K562 (cell line): ENCODE data around the gene FNBP1.
"Not testable (repeated sequence)": the region's sequence is repeated elsewhere in the genome, so short reads cannot be mapped to it uniquely, and the experiment has no call there.

Source experiments
- EHMT2 ChIP-seq: fragments of 450-650 bp; IDR thresholded peaks from 2 replicates; pipeline ENCODE4 v1.6.1; 2018; ENCODE audit warnings: antibody characterized with exemption
- KDM1A ChIP-seq, 2 experiments: fragments of 450-650 bp; IDR thresholded peaks; 2 replicates each; pipeline ENCODE4 v1.6.1; 2016; ENCODE audit warnings: mild to moderate bottlenecking in 2 of 2
- POLR2A ChIP-seq: fragments of 450-650 bp; conservative IDR thresholded peaks from 2 replicates; pipeline ENCODE4 v1.6.1; 2016
- POLR2H ChIP-seq: IDR thresholded peaks from 2 replicates; pipeline ENCODE4 v1.6.1; 2016; ENCODE audit warnings: missing genetic modification characterization, low read depth, mild to moderate bottlenecking, control low read depth, missing compliant biosample characterization, moderate library complexity
- STAG1 ChIP-seq: sonication (generic); formaldehyde crosslinking; IDR thresholded peaks from 2 replicates; pipeline ENCODE4 v1.5.0; 2020; ENCODE audit warnings: missing genetic modification reagents, borderline replicate concordance
- ZC3H4 ChIP-seq: sonication (generic); formaldehyde crosslinking; IDR thresholded peaks from 2 replicates; pipeline ENCODE4 v1.9.0; 2021; ENCODE audit warnings: missing genetic modification reagents, borderline replicate concordance
- ZNF354B ChIP-seq: fragments of 250-450 bp; sonication (Bioruptor Pico); IDR thresholded peaks from 2 replicates; pipeline ENCODE4 v1.4.0; 2020
- TF ChIP-seq, protein P1 (sequence below): fragments of 450-650 bp; formaldehyde crosslinking; IDR thresholded peaks from 2 replicates; pipeline ENCODE4 v1.4.0; 2020; ENCODE audit warnings: mild to moderate bottlenecking, moderate library complexity
- TF ChIP-seq, protein P2 (sequence below): sonication (generic); formaldehyde crosslinking; IDR thresholded peaks from 2 replicates; pipeline ENCODE4 v1.8.1; 2023; ENCODE audit warnings: mild to moderate bottlenecking, missing genetic modification reagents
- TF ChIP-seq, protein P3 (sequence below): sonication (generic); formaldehyde crosslinking; IDR thresholded peaks from 2 replicates; pipeline ENCODE4 v1.8.1; 2023; ENCODE audit warnings: mild to moderate bottlenecking, missing genetic modification reagents
- TF ChIP-seq, protein P4 (sequence below), 3 experiments: IDR thresholded peaks in 2 of 3; conservative IDR thresholded peaks in 1 of 3; 2 replicates each; pipeline ENCODE4 v1.5.1; 2011 to 2012; ENCODE audit warnings: low read length in 3 of 3, mild to moderate bottlenecking in 3 of 3, control low read depth in 2 of 3, improper control_type of control experiment in 1 of 3, inconsistent platforms in 1 of 3, low read depth in 1 of 3, mixed read lengths in 1 of 3, moderate library complexity in 1 of 3; ENCODE audit not compliant: insufficient read depth in 2 of 3

DNA sequence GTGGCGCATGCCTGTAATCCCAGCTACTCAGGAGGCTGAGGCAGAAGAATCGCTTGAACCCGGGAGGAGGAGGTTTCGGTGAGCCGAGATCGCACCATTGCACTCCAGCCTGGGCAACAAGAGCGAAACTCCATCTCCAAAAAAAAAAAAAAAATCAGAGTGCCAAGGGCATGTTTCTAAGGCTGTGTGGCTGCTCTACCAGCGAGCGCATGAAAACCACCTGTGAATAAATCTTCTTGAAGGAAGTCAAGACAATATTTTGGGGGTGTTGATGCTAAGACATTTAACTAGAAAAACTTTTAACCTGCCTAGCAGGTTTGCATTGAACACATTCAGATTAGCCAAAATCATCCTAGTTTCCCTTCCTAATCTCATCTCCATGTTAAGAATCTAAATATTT lies 62.8 kb downstream of the FNBP1 start:
- TF ChIP-seq, protein P1, sequence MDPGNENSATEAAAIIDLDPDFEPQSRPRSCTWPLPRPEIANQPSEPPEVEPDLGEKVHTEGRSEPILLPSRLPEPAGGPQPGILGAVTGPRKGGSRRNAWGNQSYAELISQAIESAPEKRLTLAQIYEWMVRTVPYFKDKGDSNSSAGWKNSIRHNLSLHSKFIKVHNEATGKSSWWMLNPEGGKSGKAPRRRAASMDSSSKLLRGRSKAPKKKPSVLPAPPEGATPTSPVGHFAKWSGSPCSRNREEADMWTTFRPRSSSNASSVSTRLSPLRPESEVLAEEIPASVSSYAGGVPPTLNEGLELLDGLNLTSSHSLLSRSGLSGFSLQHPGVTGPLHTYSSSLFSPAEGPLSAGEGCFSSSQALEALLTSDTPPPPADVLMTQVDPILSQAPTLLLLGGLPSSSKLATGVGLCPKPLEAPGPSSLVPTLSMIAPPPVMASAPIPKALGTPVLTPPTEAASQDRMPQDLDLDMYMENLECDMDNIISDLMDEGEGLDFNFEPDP (CRISPR knock-in tag): not testable (repeated sequence)
- not testable (repeated sequence) for TF ChIP-seq ZC3H4 (CRISPR knock-in tag); ZNF354B; KDM1A (IDR thresholded peaks at IDR 0.05); STAG1; EHMT2; POLR2A; POLR2H (tag)
- TF ChIP-seq, protein P2, sequence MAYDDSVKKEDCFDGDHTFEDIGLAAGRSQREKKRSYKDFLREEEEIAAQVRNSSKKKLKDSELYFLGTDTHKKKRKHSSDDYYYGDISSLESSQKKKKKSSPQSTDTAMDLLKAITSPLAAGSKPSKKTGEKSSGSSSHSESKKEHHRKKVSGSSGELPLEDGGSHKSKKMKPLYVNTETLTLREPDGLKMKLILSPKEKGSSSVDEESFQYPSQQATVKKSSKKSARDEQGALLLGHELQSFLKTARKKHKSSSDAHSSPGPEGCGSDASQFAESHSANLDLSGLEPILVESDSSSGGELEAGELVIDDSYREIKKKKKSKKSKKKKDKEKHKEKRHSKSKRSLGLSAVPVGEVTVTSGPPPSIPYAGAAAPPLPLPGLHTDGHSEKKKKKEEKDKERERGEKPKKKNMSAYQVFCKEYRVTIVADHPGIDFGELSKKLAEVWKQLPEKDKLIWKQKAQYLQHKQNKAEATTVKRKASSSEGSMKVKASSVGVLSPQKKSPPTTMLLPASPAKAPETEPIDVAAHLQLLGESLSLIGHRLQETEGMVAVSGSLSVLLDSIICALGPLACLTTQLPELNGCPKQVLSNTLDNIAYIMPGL (CRISPR knock-in tag): not testable (repeated sequence)
- TF ChIP-seq, protein P3, sequence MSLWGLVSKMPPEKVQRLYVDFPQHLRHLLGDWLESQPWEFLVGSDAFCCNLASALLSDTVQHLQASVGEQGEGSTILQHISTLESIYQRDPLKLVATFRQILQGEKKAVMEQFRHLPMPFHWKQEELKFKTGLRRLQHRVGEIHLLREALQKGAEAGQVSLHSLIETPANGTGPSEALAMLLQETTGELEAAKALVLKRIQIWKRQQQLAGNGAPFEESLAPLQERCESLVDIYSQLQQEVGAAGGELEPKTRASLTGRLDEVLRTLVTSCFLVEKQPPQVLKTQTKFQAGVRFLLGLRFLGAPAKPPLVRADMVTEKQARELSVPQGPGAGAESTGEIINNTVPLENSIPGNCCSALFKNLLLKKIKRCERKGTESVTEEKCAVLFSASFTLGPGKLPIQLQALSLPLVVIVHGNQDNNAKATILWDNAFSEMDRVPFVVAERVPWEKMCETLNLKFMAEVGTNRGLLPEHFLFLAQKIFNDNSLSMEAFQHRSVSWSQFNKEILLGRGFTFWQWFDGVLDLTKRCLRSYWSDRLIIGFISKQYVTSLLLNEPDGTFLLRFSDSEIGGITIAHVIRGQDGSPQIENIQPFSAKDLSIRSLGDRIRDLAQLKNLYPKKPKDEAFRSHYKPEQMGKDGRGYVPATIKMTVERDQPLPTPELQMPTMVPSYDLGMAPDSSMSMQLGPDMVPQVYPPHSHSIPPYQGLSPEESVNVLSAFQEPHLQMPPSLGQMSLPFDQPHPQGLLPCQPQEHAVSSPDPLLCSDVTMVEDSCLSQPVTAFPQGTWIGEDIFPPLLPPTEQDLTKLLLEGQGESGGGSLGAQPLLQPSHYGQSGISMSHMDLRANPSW (CRISPR knock-in tag): not testable (repeated sequence)
- TF ChIP-seq, protein P4, sequence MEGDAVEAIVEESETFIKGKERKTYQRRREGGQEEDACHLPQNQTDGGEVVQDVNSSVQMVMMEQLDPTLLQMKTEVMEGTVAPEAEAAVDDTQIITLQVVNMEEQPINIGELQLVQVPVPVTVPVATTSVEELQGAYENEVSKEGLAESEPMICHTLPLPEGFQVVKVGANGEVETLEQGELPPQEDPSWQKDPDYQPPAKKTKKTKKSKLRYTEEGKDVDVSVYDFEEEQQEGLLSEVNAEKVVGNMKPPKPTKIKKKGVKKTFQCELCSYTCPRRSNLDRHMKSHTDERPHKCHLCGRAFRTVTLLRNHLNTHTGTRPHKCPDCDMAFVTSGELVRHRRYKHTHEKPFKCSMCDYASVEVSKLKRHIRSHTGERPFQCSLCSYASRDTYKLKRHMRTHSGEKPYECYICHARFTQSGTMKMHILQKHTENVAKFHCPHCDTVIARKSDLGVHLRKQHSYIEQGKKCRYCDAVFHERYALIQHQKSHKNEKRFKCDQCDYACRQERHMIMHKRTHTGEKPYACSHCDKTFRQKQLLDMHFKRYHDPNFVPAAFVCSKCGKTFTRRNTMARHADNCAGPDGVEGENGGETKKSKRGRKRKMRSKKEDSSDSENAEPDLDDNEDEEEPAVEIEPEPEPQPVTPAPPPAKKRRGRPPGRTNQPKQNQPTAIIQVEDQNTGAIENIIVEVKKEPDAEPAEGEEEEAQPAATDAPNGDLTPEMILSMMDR (IDR thresholded peaks at IDR 0.05 in 2 of 3, conservative IDR thresholded peaks at IDR 0.05 in 1 of 3; ENCODE audit: insufficient read depth in 2 of 3, low read depth in 1 of 3, low read length in 3 of 3): not testable (repeated sequence)
